Measurements from ENCODE around the gene TUBGCP3.
"Not testable (repeated sequence)": the region's sequence is repeated elsewhere in the genome, so short reads cannot be mapped to it uniquely, and the experiment has no call there.

Gene TUBGCP3

DNA sequence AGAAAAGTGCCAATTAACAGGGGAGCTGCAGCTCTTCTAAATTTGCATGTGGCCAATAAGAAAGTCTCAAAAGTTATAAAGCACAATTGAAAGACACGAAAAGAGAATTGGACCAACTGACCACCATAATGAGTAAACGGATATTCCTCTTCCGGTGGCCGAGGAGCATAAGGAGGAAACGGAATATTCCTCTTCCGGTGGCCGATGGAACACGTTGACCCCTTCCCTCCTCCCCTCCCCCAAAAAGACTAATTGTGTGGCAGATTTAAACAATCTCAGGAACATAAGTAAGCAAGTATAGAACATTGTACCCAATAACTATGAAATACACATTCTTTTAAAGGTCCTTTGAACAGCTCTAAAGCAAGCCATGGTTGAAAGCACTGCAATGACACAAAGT lies 41.2 kb upstream of the TUBGCP3 start:
- Histone ChIP-seq H3K4me3 (ENCODE audit: low read depth in 1 of 2, low read length in 1 of 2) (no peak overlapping the region), H3K36me3 (no peaks in the 10 kb centered on the region), H3K27ac (no peak overlapping the region), H3K9me3 (no peaks in the 10 kb centered on the region), H3K4me1 (ENCODE audit: control insufficient read depth in 1 of 2, insufficient read depth in 1 of 2, low read depth in 1 of 2, low read length in 1 of 2) (no peaks in the 10 kb centered on the region), H3K27me3 (peaks cover 50% of the 10 kb centered on the region)
- TF ChIP-seq, protein P1, sequence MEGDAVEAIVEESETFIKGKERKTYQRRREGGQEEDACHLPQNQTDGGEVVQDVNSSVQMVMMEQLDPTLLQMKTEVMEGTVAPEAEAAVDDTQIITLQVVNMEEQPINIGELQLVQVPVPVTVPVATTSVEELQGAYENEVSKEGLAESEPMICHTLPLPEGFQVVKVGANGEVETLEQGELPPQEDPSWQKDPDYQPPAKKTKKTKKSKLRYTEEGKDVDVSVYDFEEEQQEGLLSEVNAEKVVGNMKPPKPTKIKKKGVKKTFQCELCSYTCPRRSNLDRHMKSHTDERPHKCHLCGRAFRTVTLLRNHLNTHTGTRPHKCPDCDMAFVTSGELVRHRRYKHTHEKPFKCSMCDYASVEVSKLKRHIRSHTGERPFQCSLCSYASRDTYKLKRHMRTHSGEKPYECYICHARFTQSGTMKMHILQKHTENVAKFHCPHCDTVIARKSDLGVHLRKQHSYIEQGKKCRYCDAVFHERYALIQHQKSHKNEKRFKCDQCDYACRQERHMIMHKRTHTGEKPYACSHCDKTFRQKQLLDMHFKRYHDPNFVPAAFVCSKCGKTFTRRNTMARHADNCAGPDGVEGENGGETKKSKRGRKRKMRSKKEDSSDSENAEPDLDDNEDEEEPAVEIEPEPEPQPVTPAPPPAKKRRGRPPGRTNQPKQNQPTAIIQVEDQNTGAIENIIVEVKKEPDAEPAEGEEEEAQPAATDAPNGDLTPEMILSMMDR (IDR thresholded peaks at IDR 0.05), result no peak

DNA sequence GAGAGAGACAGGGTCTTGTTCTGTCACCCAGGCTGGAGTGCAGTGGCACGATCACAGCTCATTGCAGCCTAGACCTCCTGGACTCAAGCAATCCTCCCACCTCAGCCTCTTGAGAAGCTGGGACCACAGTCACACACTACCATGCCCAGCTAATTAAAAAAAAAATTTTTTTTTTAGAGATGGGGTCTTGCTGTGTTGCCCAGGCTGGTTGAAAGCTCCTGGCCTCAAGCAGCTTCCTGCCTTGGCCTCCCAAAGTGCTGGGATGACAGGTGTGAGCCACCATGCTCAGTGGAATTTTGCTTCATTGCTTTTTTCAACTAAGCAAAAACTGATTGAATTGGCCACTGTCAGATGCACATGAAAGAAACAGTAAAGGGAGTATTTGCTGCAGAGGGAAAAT lies 39.7 kb upstream of the TUBGCP3 start:
- H3K9me3 ChIP-seq; H3K4me3 ChIP-seq (ENCODE audit: low read depth in 1 of 2, low read length in 1 of 2); H3K4me1 ChIP-seq (ENCODE audit: control insufficient read depth in 1 of 2, insufficient read depth in 1 of 2, low read depth in 1 of 2, low read length in 1 of 2); H3K36me3 ChIP-seq; H3K27ac ChIP-seq: not testable (repeated sequence)
- peaks cover 47% of the 10 kb centered on the region for H3K27me3 ChIP-seq

DNA sequence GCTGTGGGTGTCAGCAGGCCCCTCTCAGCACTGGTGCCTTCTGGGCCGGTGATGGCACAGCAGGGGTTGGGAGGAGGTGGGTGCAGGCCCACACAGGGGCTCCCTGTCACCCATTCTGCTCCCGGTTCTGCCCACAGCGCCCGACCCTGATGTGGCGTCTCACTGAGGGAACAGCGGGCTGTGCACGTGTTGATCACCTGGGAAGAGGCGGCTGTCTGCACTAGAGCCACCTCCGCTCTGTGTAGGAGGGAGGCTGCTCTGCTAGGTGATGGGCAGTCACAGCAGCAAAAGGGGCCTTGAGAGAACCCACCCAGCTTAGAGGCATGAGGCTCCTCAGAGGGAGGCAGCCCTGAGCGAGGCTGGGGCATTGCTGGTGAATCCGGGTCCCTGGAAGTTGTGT lies 39.2 kb upstream of the TUBGCP3 start:
- Histone ChIP-seq H3K36me3 (no peaks in the 10 kb centered on the region), H3K9me3 (no peaks in the 10 kb centered on the region), H3K4me1 (ENCODE audit: control insufficient read depth in 1 of 2, insufficient read depth in 1 of 2, low read depth in 1 of 2, low read length in 1 of 2) (no peaks in the 10 kb centered on the region), H3K27me3 (peaks cover 52% of the 10 kb centered on the region), H3K27ac (no peak overlapping the region), H3K4me3 (ENCODE audit: low read depth in 1 of 2, low read length in 1 of 2) (no peak overlapping the region)
- TF ChIP-seq, protein P1 (IDR thresholded peaks at IDR 0.05), result no peak

DNA sequence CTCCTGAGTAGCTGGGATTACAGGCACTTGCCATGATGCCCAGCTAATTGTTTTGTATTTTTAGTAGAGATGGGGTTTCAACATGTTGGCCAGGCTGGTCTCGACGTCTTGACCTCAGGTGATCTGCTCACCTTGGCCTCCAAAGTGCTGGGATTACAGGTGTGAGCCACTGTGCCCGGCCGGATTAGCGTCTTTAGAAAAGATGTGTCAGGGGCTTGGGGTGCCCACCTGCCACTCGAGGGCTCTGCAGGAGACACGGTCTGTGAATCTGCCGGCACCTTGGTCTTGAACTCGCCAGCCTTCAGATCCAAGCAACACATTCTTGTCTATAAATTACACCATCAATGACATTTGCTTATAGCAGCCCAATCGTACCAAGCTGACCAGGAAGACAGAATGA lies 38.8 kb upstream of the TUBGCP3 start:
- Histone ChIP-seq H3K4me3 (ENCODE audit: low read depth in 1 of 2, low read length in 1 of 2) (no peak overlapping the region), H3K9me3 (no peaks in the 10 kb centered on the region), H3K4me1 (ENCODE audit: control insufficient read depth in 1 of 2, insufficient read depth in 1 of 2, low read depth in 1 of 2, low read length in 1 of 2) (no peaks in the 10 kb centered on the region), H3K27ac (no peak overlapping the region), H3K36me3 (no peaks in the 10 kb centered on the region), H3K27me3 (peaks cover 56% of the 10 kb centered on the region)
- TF ChIP-seq, protein P1 (IDR thresholded peaks at IDR 0.05), result no peak

DNA sequence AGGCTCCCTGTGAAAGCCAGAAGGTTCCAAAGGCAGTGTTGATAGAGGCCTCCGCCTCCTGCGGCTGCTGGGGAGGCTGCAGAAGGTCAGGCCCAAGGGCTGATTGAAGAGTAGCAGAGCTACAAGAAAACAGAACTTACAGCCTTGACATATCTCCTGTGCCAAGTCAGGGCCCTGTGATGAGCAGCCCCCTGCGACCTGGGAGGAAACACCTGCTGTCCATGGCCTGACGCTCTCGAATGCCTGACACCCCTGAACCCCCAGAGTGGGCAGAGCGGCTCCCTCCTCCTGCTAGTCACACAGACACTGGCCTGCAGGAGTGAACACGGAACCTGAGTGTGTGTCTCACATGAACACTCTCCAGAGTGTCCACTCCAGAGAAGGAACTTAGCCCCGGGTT lies 38.2 kb upstream of the TUBGCP3 start:
- H3K4me1 ChIP-seq (ENCODE audit: control insufficient read depth in 1 of 2, insufficient read depth in 1 of 2, low read depth in 1 of 2, low read length in 1 of 2), result no peaks in the 10 kb centered on the region
- no peaks in the 10 kb centered on the region for H3K9me3 ChIP-seq
- peaks cover 54% of the 10 kb centered on the region for H3K27me3 ChIP-seq
- TF ChIP-seq, protein P1 (IDR thresholded peaks at IDR 0.05), result no peak
- no peak overlapping the region for H3K27ac ChIP-seq
- H3K36me3 ChIP-seq, result no peaks in the 10 kb centered on the region
- no peak overlapping the region for H3K4me3 ChIP-seq (ENCODE audit: low read depth in 1 of 2, low read length in 1 of 2)

DNA sequence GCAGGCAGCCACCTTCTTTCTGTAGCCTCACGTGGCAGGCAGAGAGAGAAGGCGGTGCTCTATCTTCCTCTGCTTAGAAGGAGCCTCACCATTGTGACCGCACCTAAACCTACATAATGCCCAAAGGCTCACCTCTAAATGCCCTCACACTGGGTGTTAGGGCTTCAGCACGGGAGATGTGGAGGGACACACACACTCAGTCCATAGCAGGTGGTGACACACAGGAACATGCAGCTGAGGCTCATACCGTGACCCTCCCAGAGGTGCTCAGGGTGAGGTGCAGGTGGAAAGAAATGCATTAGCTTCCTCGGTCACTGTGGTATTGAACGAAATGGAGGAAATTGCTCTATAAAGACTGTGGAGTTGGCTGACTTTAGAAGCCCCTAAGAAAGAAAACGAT lies 37.7 kb upstream of the TUBGCP3 start:
- Histone ChIP-seq H3K4me3 (ENCODE audit: low read depth in 1 of 2, low read length in 1 of 2) (no peak overlapping the region), H3K9me3 (no peaks in the 10 kb centered on the region), H3K4me1 (ENCODE audit: control insufficient read depth in 1 of 2, insufficient read depth in 1 of 2, low read depth in 1 of 2, low read length in 1 of 2) (no peaks in the 10 kb centered on the region), H3K36me3 (no peaks in the 10 kb centered on the region), H3K27me3 (peaks cover 52% of the 10 kb centered on the region), H3K27ac (no peak overlapping the region)
- TF ChIP-seq, protein P1 (IDR thresholded peaks at IDR 0.05), result no peak
